ENCODE measurements around the gene MAT1A.
"Not testable (repeated sequence)": the region's sequence is repeated elsewhere in the genome, so short reads cannot be mapped to it uniquely, and the experiment has no call there.

Gene MAT1A

DNA sequence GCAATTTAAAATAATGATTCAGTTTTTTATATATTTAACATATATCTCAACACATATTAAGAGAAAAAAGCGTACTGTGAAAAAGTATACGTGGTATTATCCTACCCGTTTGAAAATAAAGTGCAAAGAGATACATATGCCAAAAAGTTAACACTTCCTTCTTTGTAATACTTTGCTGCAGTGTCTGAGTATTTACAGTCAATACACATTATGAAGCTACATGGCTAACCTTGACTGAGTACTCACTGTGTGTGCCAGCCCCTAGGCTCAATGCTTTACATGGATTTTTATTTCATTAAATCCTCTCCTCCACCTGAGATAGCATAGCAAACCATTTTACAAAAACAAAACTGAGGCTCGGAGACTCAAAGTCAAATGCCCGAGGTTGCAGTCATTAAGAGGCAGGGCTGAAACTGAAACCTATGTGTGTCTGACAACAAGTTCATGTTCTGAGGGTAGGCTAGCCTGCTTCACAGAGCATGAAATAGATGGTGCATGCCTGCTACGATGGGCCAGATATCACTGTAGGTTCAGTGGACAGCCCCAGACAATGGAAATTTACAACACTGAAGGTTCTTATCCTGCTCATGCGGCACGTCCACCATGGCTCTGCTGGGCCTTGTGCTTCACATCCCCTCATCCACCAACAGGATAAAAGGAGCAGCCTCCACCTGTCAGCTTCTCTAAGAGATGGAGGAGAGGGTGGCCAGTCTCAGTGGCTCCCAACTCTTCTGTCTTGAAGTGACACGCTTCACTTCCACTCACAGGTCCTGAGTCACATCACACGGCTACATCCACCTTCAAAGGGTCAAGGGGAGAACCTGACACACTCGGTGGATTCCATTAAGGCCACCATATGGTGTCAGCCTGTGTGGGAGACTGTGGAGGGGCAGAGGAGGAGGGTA is 54.9 kb downstream of the MAT1A start:
- DNase-seq (ENCODE audit: low spot score); FAIRE-seq: not testable (repeated sequence)

- FAIRE-seq; DNase-seq (ENCODE audit: low spot score): not testable (repeated sequence)
These were observed 55.6 kb downstream of the MAT1A start for GRCh38 chr10:80233871-80234270.

DNA sequence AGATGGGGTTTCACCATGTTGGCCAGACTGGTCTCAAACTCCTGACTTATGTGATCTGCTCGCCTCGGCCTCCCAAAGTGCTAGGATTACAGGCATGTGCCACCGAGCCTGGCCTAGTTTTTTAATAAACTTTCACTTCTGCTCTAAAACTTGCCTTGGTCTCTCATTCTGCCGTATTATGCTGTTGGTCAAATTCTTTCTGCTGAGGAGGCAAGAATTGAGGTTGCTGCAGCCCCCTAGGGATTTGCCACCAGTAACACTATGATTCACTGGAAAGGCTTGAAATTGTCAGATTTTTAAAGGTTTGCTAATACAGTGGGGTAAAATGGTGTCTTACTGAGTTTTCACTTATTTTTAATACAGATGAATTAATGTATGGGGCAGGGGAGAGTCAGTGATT is 62.7 kb downstream of the MAT1A start:
- DNase-seq (ENCODE audit: low spot score); FAIRE-seq: not testable (repeated sequence)

- not testable (repeated sequence) for FAIRE-seq; DNase-seq (ENCODE audit: low spot score)
These were observed 66.4 kb downstream of the MAT1A start for GRCh38 chr10:80223031-80223419.
